NCI-H82 (cell line): ENCODE measurements around the gene TIMP2.
"Not testable (repeated sequence)": the region's sequence is repeated elsewhere in the genome, so short reads cannot be mapped to it uniquely, and the experiment has no call there.

Source experiments
- DNase-seq: peaks from one replicate; lab custom pipeline; 2025; lab: John Stamatoyannopoulos, UW

Gene TIMP2

DNA sequence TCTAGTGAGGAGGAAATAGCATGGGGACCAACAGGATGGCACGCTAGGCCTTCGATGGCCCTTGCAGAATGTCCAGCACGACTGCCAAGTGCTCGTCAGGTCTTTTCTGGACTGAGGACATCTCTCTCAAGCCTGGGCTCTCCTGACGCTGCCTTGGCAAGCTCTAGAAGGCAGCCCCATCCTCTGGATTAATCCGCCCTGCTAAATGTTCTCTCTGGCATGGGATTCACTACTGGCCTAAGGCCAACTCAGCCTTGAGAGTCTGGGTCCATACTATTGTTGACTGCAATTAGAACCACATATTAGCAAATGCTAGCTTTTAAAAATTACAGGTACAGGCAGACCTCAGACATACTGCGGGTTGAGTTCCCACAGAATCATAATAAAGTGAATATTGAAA is 19.6 kb downstream of the TIMP2 start:
- no peak for DNase-seq

DNA sequence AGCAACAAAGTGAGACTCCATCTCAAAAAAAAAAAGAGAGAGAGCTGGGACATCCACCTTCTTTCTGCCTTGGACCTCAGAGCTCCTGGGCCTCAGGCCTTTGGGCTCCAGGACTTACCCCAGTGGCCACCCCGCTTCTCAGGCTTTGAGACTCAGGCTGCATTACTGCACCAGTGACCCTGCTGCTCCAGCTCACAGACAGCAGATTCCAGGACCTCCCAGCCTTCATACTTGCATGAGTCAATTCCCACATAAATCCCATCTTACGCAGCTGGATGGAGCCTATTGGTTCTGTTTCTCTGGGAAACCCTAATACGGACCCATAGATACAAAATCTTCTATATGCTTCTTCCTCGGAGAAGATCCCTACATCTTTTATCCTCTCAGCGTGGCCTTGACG is 20.1 kb downstream of the TIMP2 start:
- DNase-seq = no peak

DNA sequence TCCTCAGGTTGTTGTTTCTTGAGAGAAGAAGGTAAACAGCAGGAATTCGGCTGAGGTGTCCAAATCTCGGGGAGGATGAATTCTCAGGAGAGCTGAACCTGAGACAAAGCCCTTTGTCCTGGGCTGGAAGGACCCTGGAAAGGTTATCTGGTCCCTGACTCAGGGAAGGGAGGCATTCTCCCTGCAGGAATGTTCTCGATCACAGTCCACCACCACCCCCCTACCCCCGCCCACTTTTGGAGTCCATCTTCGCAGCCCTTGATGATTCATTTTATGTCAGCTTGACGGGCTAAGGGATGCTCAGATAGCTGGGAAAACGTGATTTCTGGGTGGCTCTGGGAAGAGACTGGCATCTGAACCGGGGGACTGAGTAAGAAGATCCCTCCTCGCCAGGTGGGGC is 20.8 kb downstream of the TIMP2 start:
- DNase-seq = no peak

DNA sequence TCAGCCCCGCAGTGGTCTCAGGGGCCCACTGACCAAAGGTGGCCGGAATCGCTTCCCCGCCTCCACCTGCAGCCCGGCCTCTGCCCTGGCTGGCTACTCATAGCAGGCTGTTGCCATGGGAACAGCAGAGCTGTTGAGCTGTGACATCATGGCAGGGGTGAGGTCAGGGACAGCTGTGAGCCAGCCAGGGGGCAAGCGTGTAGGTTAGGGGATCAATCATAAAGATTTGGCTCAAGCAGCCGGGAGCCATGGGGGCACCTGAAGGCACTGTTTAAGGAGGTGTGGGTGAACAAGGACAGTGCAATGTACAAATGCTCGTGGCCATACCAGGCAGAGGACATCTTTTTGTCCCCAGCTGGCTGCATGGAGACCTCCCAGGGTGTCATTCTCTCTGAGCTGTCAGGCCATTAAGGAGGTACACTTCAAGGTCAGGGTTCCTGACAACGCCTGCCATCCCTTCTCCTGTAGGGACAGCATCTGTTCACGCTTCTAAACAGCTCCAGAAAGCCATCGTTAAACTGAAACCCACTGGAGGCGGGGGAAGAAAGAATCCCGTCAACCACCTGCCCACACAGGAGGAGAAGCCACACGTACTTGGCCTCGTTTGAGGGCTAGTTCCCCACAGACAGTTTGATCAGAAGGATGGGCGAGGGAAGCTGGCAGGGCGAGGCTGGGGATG is 21.9 kb downstream of the TIMP2 start, which contains the start of gene CEP295NL:
Gene CEP295NL (minus strand): TSS at position 101 of the 679 bp plus-strand sequence. CDS start 1,373 bp downstream, outside the sequence.
- DNase-seq = no peak

DNA sequence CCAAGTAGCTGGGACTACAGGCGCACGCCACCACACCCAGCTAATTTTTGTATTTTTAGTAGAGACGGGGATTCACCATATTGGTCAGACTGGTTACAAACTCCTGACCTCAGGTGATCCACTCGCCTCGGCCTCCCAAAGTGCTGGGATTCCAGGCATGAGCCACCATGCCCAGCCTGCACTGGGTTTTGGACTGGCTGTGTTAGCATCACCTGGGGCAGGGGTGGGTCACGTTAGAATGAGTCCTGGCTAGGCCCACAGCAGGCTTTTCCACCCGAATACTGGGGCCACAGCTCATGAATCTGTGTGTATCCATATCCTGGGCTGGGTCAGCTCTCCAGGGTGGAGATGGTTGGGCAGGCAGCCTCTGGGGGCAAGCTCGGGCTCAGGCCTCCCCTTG is 23.0 kb downstream of the TIMP2 start:
- not testable (repeated sequence) for DNase-seq

GRCh38 chr17:78901806-78902205 is 23.4 kb downstream of the TIMP2 start:
- DNase-seq = no peak

DNA sequence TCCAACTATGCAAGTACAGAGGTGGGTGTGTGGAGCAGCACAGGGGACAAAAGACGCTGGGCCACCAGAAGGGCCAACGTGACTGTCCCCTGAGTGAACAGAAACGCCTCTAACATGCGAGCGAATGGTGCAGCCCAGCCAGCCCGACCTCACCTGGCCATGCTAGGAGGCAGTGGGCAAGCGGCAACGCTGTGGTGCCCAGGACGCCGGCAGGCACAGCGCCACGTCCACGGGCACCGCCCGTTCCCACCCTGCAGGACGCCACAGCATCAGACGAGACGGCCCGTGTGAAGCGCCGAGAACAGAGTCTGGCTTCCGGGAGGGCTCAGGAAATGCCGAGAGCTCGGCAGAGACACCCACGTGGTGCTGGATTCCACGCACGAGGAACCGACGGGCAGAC is 24.4 kb downstream of the TIMP2 start:
- no peak for DNase-seq

GRCh38 chr17:78899361-78900260 is 25.6 kb downstream of the TIMP2 start:
- DNase-seq = no peak

DNA sequence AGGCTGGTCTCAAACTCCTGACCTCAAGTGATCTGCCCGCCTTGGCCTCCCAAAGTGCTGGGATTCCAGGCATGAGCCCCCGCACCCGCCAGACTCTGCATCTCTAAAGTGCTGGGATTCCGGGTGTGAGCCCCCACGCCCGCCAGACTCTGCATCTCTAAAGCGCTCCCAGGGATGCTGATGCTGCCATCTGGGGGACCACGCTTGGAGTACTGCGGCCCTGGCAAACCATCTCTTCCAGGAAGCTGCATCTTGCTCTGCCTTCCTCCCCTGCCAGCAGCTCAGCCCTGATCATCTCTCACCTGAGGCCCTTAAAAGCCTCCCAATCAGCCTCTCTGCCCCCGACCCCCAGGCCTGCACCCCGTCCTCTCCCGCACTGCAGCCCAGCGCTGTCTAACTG is 26.2 kb downstream of the TIMP2 start:
- DNase-seq = no peak

DNA sequence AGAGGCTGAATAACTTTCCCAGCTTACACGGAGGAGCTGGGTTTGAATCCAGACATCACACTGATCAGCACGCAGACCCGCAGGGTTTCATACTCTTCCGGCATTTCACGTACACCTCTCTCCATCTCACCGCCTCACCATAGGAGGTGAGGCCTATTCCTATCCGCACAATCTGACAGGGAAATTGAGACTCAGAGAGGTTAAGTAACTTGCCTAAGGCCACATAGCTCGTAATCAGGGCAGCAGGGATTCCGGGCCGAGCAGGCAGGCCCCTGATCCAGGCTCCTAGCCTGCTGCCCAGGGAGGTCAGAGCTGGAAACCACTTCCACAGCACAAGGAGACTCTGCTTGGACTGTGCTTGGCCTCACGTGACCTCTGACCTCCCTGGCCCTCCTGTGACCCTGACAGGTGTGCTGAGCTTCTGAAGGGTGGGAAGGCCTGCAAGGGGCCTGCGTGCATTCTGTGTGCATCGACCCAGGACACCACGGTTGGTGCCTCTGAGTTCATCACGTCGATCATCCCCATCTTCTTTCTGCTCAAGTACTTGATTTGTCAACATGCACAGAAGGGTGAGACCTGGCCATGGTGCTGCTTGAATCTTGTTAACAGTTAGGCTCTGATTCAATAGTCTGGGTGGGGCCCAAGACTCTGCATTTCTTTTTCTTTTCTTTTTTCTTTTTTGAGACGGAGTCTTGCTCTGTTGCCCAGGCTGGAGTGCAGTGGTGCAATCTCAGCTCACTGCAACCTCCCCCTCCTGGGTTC is 26.9 kb downstream of the TIMP2 start:
- no peak for DNase-seq

GRCh38 chr17:78897664-78898047 is 27.5 kb downstream of the TIMP2 start:
- no peak for DNase-seq

- DNase-seq = no peak
Measured at GRCh38 chr17:78896834-78897663, 28.1 kb downstream of the TIMP2 start.

DNA sequence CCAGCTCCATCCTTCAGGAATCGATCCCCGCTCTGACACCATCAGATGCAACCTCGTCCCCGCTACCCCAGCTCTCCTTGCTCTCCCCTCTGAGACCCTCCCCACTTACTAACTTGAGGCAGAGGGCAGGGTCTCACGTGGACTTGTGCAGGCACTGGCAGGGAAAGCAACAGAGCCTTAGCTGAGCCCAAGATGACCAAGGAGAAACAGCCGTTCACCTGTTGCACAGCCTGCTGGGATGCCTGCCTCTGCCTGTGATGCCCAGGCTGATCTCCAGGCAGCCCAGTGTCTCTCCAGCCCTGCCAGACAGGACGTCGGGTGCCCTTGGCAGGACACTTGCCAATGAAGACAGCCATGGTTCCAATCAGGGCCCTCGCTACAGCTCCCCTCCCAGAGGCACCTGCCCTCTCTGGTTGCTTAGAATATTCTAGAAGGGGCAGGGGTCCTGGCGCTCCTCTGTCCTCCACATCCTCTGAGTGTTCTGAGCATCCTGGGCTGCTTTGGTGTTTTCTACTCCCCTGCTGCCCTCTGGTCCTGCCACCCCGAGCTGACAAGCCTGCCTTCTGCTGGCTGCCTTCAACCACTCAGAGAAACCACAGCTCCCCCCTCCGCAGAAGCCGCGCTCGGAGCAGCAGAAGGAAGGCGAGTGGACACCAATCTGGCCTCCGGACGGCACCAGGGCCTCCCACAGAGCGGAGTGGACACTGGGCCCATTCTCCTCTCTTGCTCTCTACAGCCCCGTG is 28.9 kb downstream of the TIMP2 start:
- no peak for DNase-seq

DNA sequence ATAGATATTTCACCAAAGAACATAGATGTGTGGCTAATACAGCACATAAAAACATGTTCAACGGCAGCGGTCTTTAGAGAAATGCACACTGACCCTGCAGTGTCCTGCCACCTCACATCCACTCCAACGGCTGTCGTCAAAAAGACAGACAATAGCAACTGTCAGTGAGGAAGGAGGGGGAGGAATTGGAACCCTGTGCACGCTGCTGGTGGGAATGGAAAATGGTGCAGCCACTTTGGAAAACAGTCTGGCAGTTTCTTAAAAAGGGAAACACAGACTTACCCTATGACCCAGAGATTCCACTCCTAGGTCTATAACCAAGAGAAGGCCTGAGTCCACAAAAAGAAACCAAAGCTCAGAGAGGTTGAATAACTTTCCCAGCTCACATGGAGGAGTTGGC is 29.9 kb downstream of the TIMP2 start:
- DNase-seq = no peak

- no peak for DNase-seq
Measured at GRCh38 chr17:78893684-78894083, 31.5 kb downstream of the TIMP2 start.

DNA sequence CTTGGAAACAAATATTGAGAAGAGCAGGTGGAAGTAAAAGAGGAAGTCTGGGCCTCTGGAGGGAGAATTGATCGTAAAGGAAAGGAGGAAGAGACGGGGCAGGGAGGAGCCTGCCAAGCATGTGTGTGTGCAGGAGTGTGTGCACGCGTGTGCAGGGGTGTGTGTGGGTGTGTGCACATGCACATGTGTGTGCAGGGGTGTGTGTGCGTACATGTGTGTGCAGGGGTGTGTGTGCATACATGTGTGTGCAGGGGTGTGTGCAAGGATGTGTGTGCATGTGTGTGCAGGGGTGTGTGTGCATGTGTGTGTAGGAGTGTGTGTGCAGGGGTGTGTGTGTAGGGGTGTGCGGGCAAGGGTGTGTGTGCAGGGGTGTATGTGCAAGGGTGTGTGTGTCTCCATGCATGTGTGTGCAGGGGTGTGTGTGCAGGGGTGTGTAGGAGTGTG is 32.2 kb downstream of the TIMP2 start:
- DNase-seq = no peak

DNA sequence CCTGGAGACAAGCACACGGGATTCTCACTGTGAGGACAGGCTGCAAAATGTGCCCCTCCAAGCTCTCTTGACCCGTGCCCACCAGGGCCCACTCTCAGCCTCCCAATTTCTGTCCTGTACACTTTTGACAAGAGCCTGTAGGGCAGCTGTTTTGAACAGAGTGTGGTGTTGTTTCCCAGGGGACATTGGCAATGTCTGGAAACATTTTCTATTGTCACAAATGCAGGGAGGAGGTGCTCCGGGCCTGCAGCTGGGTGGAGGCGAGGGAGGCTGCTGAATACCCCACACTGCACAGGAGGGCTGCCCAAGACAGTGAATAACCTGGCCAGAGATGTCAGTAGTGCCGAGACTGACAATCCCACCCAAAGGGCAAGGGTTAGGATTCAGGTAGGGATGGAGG is 32.7 kb downstream of the TIMP2 start:
- DNase-seq = no peak

DNA sequence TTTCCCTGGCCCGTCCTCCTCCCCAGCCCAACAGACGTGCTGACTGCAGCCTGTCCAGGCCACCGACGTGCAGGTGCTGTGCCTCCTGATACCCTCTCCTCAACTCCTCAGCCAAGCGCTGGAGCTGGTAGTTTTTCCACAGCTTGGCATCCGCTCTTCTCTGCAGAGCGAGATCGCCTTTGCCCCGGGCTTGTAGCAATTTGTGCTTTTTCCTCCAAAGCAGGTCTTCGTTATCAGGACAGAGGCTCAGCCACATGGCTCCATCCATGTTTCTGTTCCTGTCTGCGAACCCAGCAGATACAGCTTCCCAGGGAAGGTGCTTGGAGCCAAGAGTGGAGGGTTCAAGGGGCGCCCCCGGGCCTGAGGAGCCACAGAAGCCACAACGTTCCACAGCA is 33.1 kb downstream of the TIMP2 start:
- DNase-seq = no peak

- DNase-seq = no peak
Measured at GRCh38 chr17:78891406-78892061, 33.7 kb downstream of the TIMP2 start.

DNA sequence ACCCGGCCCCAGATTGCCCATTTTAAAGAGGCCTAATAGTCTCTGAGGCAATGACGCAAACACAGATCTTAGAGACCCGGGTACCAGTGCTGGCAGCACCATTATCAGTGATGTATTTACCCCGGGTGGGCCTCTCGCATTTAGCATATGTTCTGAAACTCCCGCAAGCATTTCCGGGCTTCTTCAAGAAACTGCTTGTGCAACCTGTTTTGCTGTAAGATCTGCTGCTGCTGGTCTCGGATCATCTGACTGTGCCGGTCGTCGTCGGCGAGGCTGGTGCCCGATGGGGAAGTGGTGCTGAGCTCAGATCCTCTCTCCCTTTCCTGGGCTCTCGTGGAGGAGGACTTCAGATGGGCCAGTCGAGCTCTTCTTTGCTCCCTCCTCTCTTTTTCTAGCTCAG is 34.7 kb downstream of the TIMP2 start:
- no peak for DNase-seq
